Breast epithelium (tissue), 4 donors: Measurements from ENCODE around the gene HOXB4. TPM values are rescaled to one million over a fixed set of nuclear protein-coding genes. Genes with fewer than 3 reads are reported as not detected.
A peak's percentile ranks its signal among the peaks of the same experiment; 100 is the strongest.

ENCODE experiments used
- DNase-seq, 2 donors: peaks; one replicate each; pipeline ENCODE4 v3.0.0-alpha.2; 2019; ENCODE audit warnings: low spot score in 2 of 2
- H3K27ac ChIP-seq, 2 donors: fragments of 200-600 bp; sonication (generic) in 1 of 2; one replicate each; pipeline ENCODE4 v1.5.1; 2016 to 2019; ENCODE audit warnings: mild to moderate bottlenecking in 1 of 2
- H3K27me3 ChIP-seq, 2 donors: fragments of 200-600 bp; sonication (generic) in 1 of 2; one replicate each; pipeline versions ENCODE4 v1.5.1 to v1.6.0; 2017 to 2019; ENCODE audit warnings: control low read depth in 1 of 2, mild to moderate bottlenecking in 1 of 2
- H3K36me3 ChIP-seq: fragments of 200-600 bp; one replicate; pipeline ENCODE4 v1.5.1; 2019
- H3K4me1 ChIP-seq, 2 donors: fragments of 200-600 bp; sonication (generic); one replicate each; pipeline ENCODE4 v1.5.1; 2016 to 2019; ENCODE audit warnings: control low read depth in 1 of 2
- H3K4me3 ChIP-seq, 3 donors: fragments of 200-600 bp; sonication (generic); 1 replicate in 2 of 3; 2 replicates in 1 of 3; pipeline ENCODE4 v1.5.1; 2016 to 2019; ENCODE audit warnings: mild to moderate bottlenecking in 3 of 3, moderate library complexity in 2 of 3
- H3K9me3 ChIP-seq, 2 donors: fragments of 200-600 bp; sonication (generic) in 1 of 2; one replicate each; pipeline ENCODE4 v1.5.1; 2016 to 2019; ENCODE audit warnings: control low read depth in 1 of 2
- POLR2A ChIP-seq: fragments of 450-650 bp; IDR thresholded peaks from one replicate; pipeline ENCODE4 v1.6.1; 2016; ENCODE audit warnings: antibody characterized with exemption, mild to moderate bottlenecking, moderate library complexity
- POLR2AphosphoS5 ChIP-seq, 3 donors: sonication (generic); formaldehyde crosslinking; IDR thresholded peaks; one replicate each; pipeline ENCODE4 v1.6.1; 2017; ENCODE audit warnings: antibody characterized with exemption in 3 of 3
- intact Hi-C: fragments of 100-400 bp; cut with DNase I; formaldehyde crosslinking; loops from one replicate; pipeline ENCODE4 v1.15.1; 2023; ENCODE audit warnings: low total_unique reads
- total RNA-seq, 3 donors: library from RNA; depleted of rRNA; stranded (reverse); fragments of >200 nt; gene quantifications; one replicate each; pipeline ENCODE4 v1.1.0, GENCODE V29; 2016
- TF ChIP-seq, protein P1 (sequence below), 3 donors: fragments of 450-650 bp; IDR thresholded peaks; one replicate each; pipeline ENCODE4 v1.5.1; 2016 to 2017; ENCODE audit warnings: antibody characterized with exemption in 3 of 3, mild to moderate bottlenecking in 3 of 3, moderate library complexity in 3 of 3

Gene HOXB4
- total RNA-seq, 3 donors from 2014 or later: 2.2 to 7.5 (median 2.3) TPM

DNA sequence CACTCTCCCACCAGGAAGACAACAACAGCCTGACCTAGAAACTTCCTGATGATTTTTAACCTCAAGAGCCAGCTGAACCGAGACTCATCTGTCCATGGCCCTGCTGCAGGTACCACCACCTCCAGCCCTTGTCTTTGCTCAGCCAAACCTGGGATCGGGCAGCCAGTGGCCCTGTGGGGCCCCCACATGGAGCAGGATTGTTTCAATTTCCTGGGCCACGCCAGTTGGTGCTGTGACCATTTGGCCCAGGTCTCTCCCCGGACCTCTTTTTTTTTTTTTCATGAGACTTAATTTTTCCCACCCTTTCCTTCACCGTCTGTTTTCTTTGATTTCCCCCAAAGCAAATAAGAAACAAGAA is 25.0 kb downstream of the HOXB4 start:
- Histone ChIP-seq H3K27ac (peak overlapping the region; percentile 23 to 74), H3K9me3 (no peaks in the 10 kb centered on the region), H3K4me1 (no peaks in the 10 kb centered on the region), H3K27me3 (peaks cover 0 to 3% of the 10 kb centered on the region in 2 donors), H3K36me3 (no peaks in the 10 kb centered on the region), H3K4me3 (peak overlapping the region in 2 of 3 donors; percentile 12 to 26)
- intact Hi-C loops: no loop called here
- no peak for DNase-seq
- TF ChIP-seq POLR2A (no peak), POLR2AphosphoS5 (IDR thresholded peaks at IDR 0.05) (no peak)
- TF ChIP-seq, protein P1, sequence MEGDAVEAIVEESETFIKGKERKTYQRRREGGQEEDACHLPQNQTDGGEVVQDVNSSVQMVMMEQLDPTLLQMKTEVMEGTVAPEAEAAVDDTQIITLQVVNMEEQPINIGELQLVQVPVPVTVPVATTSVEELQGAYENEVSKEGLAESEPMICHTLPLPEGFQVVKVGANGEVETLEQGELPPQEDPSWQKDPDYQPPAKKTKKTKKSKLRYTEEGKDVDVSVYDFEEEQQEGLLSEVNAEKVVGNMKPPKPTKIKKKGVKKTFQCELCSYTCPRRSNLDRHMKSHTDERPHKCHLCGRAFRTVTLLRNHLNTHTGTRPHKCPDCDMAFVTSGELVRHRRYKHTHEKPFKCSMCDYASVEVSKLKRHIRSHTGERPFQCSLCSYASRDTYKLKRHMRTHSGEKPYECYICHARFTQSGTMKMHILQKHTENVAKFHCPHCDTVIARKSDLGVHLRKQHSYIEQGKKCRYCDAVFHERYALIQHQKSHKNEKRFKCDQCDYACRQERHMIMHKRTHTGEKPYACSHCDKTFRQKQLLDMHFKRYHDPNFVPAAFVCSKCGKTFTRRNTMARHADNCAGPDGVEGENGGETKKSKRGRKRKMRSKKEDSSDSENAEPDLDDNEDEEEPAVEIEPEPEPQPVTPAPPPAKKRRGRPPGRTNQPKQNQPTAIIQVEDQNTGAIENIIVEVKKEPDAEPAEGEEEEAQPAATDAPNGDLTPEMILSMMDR (IDR thresholded peaks at IDR 0.05): no peak

DNA sequence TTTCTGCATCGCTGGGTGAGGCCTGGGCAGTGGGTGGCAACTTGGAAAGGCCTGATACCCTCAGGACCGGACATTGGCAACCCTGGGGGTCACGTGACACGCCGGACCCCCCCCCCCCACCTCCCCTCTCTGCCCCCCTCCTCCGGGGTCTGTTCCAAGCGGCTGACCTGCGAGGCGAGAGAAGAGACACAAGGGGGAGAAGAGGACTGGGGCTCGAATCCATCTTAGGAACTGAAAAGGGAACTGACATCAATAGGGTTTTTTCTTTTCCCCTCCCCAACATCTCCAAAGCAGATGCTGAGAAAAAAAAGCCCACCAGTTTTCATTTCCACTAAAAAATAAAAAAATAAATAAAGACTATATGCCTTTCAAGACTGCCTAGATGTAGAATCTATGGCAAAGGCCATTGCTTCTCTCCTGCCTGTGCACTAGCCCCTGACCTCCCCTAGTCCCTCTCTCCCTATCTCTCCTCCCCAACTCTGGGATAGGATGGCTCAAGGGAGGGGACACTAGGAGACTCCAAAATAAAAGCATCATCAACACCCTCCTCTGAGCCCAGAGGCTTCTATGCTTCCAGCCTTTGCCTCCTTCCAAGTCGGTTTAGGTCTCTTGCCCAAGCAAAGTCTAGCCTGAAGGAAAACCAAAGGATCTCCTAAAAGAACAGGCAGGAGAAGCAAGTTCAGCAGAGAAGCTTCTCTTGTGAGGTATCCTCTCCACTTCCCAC is 25.5 kb downstream of the HOXB4 start:
- Histone ChIP-seq H3K4me1 (no peaks in the 10 kb centered on the region), H3K27ac (peak overlapping the region; percentile 44 to 74), H3K4me3 (peak overlapping the region in 2 of 3 donors; percentile 12 to 26), H3K27me3 (peaks cover 0 to 3% of the 10 kb centered on the region in 2 donors), H3K36me3 (no peaks in the 10 kb centered on the region), H3K9me3 (no peaks in the 10 kb centered on the region)
- no peak for DNase-seq
- intact Hi-C loops: no loop called here
- peak in 1 of 3 donors; percentile 45 for TF ChIP-seq POLR2AphosphoS5 (IDR thresholded peaks at IDR 0.05)
- TF ChIP-seq, protein P1 (IDR thresholded peaks at IDR 0.05): no peak

DNA sequence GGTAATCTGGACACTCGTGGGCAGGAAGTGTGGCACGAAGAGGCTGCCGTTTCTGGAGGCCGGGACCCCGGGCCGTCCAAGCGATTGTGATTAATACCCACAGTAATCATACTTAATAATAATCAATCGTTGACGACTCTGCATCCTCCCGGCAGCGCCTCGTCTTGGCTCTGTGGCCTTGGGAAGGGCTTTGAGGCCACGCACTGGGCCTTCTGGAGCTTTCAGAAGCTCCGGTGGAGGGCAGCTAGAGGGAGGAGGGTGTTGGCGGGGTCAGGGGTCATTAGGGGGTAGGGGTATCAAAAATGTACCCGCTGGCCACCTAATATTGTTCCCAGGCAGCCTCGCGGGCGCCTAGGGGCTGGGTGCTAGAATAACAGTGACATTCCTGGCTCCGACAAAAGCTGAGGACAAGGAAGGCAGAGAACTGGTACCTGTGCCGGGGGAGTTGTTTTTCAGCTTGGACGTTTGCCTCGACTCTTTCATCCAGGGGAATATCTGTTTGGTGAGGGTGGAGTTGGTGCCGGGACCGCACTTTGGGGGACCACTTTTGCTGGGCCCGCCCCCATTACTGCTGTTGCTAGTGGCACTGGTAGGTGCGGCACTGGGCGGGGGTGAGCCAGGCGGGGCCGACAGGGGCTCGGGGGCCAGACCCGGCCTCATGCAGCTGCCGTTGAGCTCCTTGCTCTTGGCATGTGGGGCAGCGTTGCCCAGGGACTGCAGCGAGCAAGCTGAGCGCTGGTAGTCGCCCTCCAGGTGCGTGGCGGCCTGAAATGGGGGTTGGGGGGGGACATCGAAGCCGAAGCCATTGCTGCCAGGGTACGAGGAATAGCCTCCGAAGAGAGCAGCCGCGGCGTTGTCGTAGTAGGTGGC is 26.3 kb downstream of the HOXB4 start:
- H3K27ac ChIP-seq: peak overlapping the region; percentile 44 to 70
- TF ChIP-seq, protein P1 (IDR thresholded peaks at IDR 0.05): no peak
- no peak for TF ChIP-seq POLR2A
- TF ChIP-seq POLR2AphosphoS5 (IDR thresholded peaks at IDR 0.05): no peak
- no peaks in the 10 kb centered on the region for H3K4me1 ChIP-seq
- H3K36me3 ChIP-seq: no peaks in the 10 kb centered on the region
- H3K27me3 ChIP-seq: peaks cover 0 to 3% of the 10 kb centered on the region in 2 donors
- H3K4me3 ChIP-seq: no peak overlapping the region
- no peak for DNase-seq
- no peaks in the 10 kb centered on the region for H3K9me3 ChIP-seq
- intact Hi-C loops: no loop called here

DNA sequence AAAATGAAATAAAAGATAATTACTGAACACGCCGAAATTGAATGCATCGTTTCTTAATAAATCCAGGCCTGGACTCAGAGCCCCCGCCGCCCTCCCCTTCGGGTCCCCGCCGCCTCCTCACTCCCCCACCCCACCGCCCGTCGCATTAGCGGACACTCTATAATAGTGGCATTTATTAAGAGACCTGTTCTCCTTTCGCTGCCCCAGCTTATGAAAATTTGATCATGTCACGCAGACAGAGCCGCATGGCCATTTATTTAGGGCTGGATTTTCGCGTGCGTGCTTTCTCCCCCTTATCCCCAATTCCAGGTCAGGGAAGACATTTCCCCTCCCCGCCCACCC is 27.0 kb downstream of the HOXB4 start:
- H3K4me3 ChIP-seq: peak overlapping the region in 2 of 3 donors; percentile 9 to 34
- intact Hi-C loops: no loop called here

More for the DNA sequence above, 27.0 kb downstream of the HOXB4 start:
- Histone ChIP-seq H3K36me3 (no peaks in the 10 kb centered on the region), H3K4me1 (no peaks in the 10 kb centered on the region), H3K9me3 (no peaks in the 10 kb centered on the region), H3K27me3 (peaks cover 0 to 3% of the 10 kb centered on the region in 2 donors), H3K27ac (peak overlapping the region in 1 of 2 donors; percentile 70)
- no peak for DNase-seq
- TF ChIP-seq, protein P1 (IDR thresholded peaks at IDR 0.05): no peak
- TF ChIP-seq POLR2A: no peak
- no peak for TF ChIP-seq POLR2AphosphoS5 (IDR thresholded peaks at IDR 0.05)
